HG02870 (cell line): ENCODE measurements around the gene CSN3.

Experiments
- ATAC-seq: cut with Tn5 transposase; IDR thresholded peaks from one replicate; pipeline ENCODE4 v1.9.1; 2021; ENCODE audit warnings: mild to moderate bottlenecking, moderate library complexity; ENCODE audit not compliant: unreplicated experiment

CSN3 gene

DNA sequence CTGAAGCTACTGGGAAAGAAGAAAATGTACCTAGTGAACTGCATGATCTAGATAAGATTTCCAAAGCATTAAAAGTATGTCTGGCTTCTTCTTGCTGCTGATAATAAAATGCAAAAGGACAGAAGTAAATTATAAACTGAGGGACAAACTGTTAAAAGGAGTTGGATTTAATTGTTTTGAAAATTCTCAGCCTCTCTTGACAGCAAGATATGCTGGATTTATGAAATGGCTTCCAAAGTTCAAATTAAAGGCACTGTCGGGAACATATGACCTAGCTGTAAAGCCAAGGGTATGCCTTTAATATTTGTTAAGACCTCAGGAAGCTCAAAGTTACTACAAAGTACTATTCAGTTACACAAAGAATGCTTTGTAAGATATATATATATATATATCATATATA lies 46.3 kb downstream of the CSN3 start:
- ATAC-seq: no peak

DNA sequence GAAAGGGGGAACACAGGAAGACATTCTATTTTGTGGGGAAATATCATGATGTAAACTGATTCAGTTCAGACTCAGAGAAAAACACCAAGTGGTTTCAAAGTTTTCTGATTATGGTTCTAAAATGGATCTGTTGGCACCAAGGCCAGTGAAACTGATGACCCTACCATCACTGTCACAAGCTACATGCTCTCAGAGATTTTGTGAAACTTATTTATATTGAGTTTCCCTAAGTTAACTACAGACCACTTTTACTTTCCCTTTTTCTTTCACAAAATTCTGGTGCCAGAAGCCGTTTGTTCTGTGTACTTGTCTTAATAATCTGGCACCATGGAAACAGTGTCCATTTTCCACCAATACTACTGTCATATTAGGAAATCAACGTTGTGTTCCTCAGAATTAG lies 48.9 kb downstream of the CSN3 start:
- ATAC-seq: no peak

DNA sequence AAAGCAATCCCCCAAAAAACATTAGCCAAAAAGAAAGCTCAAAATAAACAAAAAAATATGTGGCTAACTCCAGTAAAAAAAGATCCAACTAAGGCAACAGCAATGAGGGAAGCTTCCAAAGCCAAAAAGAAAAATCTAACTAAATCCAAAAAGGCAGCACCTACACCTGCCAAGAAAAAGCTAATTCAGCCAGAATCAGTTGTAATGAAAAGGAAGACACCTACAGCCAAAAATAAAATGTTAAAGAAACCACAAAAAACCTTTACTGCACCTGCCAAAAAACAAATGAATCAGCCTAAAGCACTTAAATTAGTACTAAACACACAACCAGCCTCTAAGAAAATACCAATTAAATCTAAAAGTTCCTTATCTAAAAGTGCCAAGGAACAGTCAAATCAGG lies 55.2 kb downstream of the CSN3 start:
- ATAC-seq: no peak

DNA sequence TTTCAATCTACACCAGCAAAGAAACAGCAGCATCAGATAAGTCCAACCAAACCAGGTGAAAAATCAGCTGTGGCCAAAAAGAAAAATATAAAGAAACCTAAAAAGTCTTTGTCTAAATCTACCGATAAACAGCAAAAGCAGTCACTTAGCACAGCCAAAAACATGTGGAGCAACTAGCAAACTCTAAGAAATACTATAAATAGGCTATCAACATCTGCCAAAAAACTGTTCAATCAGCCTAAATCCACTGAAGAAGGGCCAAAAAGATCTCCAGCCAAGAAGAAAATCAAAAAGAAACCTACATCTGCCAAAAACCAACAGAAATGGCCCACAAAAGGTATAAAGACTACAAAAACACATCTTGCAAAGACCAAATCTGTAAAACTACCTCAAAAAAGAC lies 55.7 kb downstream of the CSN3 start:
- ATAC-seq: no peak

DNA sequence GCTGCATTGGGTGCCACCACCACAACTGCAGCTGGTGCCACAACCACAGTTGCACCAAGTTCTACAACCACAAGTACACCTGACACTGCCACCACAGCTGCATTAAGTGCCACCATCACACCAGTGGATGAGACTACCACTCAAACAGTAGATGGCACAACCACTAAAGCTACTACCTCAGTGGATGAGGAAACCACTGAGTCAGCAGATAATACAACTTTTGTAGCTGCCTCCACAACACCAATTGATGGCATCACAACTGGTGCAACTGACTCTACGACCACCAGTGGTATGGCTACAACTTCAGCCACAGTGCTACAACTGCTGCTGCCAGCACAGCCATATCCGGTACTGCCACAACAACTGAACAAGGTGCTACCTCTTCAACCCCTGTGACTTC lies 57.2 kb downstream of the CSN3 start:
- ATAC-seq: no peak

DNA sequence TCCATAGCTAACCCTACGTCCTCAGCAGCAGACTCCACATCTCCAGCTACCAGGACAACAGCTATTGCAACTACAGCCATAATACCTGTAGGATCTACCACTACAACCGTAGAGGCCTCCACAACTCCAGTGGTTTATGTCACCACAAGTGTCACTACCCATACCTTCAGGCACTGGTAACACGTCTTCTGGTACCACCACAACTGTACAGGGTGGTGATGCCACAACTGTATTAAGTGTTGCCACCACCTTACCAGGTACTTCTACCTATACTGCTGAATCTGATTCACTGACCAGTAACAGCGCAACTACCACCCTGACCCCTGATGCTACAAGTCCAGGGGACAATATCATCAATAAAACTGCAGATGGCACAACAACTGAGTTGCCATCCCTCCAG lies 57.8 kb downstream of the CSN3 start:
- no peak for ATAC-seq
